T-helper 17 cell (primary cell): ENCODE data around the gene FAM98C. TPM values are rescaled to one million over a fixed set of nuclear protein-coding genes. Genes with fewer than 3 reads are reported as not detected.

Source experiments
- ATAC-seq: fragments of 150-1000 bp; cut with Tn5 transposase; 2 replicates; pipeline ENCODE4 v1.10.0; 2021; ENCODE audit warnings: mild to moderate bottlenecking, moderate library complexity
- DNase-seq, 3 donors: peaks; one replicate each; pipeline versions ENCODE4 v3.0.0 to v3.0.0-alpha.2; 2020 to 2021
- H3K9me3 ChIP-seq: one replicate; pipeline ENCODE4 v1.7.0; 2013; ENCODE audit warnings: low read length, mild to moderate bottlenecking; ENCODE audit not compliant: control insufficient read depth, poor library complexity, severe bottlenecking
- H3K27ac Mint-ChIP-seq: one replicate; pipeline ENCODE4 v1.8.0; 2022; ENCODE audit warnings: mild to moderate bottlenecking, moderate library complexity, mixed read lengths
- H3K27me3 Mint-ChIP-seq: one replicate; pipeline ENCODE4 v1.8.0; 2022; ENCODE audit warnings: mixed read lengths
- H3K36me3 Mint-ChIP-seq: one replicate; pipeline ENCODE4 v1.8.0; 2022; ENCODE audit warnings: low read depth, mixed read lengths
- H3K4me1 Mint-ChIP-seq: one replicate; pipeline ENCODE4 v1.8.0; 2022; ENCODE audit warnings: mild to moderate bottlenecking, mixed read lengths
- H3K4me3 Mint-ChIP-seq: one replicate; pipeline ENCODE4 v1.8.0; 2022; ENCODE audit warnings: mild to moderate bottlenecking, moderate library complexity, mixed read lengths
- total RNA-seq, 4 donors: library from RNA in 2 of 4; stranded (reverse) in 2 of 4; gene quantifications; one replicate each; pipeline ENCODE4 v1.2.3 and lab custom pipeline; 2022 to 2026

Gene FAM98C
- total RNA-seq, 2 donors from 2014 or later, result 29.2 to 31.9 TPM

- H3K36me3 Mint-ChIP-seq, result peaks cover 9% of the 10 kb centered on the region
- peaks cover 10% of the 10 kb centered on the region for H3K4me1 Mint-ChIP-seq
- no peaks in the 10 kb centered on the region for H3K9me3 ChIP-seq
- no peak for ATAC-seq
- no peak for DNase-seq
- no peak overlapping the region for H3K27ac Mint-ChIP-seq
- peaks cover 16% of the 10 kb centered on the region for H3K27me3 Mint-ChIP-seq
- H3K4me3 Mint-ChIP-seq, result no peak overlapping the region
These were observed 32.6 kb upstream of the FAM98C start for GRCh38 chr19:38370299-38370698.

GRCh38 chr19:38371081-38371480 is 31.8 kb upstream of the FAM98C start:
- no peaks in the 10 kb centered on the region for H3K9me3 ChIP-seq
- peaks cover 9% of the 10 kb centered on the region for H3K36me3 Mint-ChIP-seq

GRCh38 chr19:38373907-38374331 is 29.0 kb upstream of the FAM98C start:
- DNase-seq, result no peak
- Mint-ChIP-seq H3K36me3 (peaks cover 9% of the 10 kb centered on the region), H3K27me3 (peaks cover 16% of the 10 kb centered on the region), H3K27ac (peak overlapping the region; percentile 100), H3K4me1 (peaks cover 17% of the 10 kb centered on the region), H3K4me3 (peak overlapping the region; percentile 98)
- ATAC-seq, result no peak
- H3K9me3 ChIP-seq, result no peaks in the 10 kb centered on the region

More at GRCh38 chr19:38371081-38371480, 31.8 kb upstream of the FAM98C start:
- DNase-seq (no peak), ATAC-seq (no peak)
- Mint-ChIP-seq H3K4me1 (peaks cover 12% of the 10 kb centered on the region), H3K4me3 (no peak overlapping the region), H3K27ac (no peak overlapping the region), H3K27me3 (peaks cover 16% of the 10 kb centered on the region)

GRCh38 chr19:38374332-38375097 is 28.4 kb upstream of the FAM98C start, which contains the start of gene PSMD8:
Gene PSMD8 (plus strand): TSS chr19:38374571. CDS start chr19:38374602, 31 bp downstream.
- H3K4me1 Mint-ChIP-seq, result peaks cover 17% of the 10 kb centered on the region
- DNase-seq, result peak; percentile 96 to 97 (median 96)
- peaks cover 13% of the 10 kb centered on the region for H3K27me3 Mint-ChIP-seq
- H3K36me3 Mint-ChIP-seq, result peaks cover 10% of the 10 kb centered on the region
- H3K4me3 Mint-ChIP-seq, result peak within 1 kb of the TSS; percentile 98
- H3K9me3 ChIP-seq, result no peaks in the 10 kb centered on the region
- ATAC-seq, result peak; percentile 97
- peak within 1 kb of the TSS; percentile 100 for H3K27ac Mint-ChIP-seq

- Mint-ChIP-seq H3K27ac (peak overlapping the region; percentile 100), H3K4me3 (peak overlapping the region; percentile 98), H3K36me3 (peaks cover 11% of the 10 kb centered on the region), H3K27me3 (peaks cover 7% of the 10 kb centered on the region), H3K4me1 (peaks cover 18% of the 10 kb centered on the region)
- H3K9me3 ChIP-seq, result no peaks in the 10 kb centered on the region
- no peak for ATAC-seq
- no peak for DNase-seq
These were observed 27.8 kb upstream of the FAM98C start for GRCh38 chr19:38375098-38375493.

- H3K27me3 Mint-ChIP-seq, result peaks cover under 1% of the 10 kb centered on the region
- DNase-seq (no peak), ATAC-seq (no peak)
- H3K4me1 Mint-ChIP-seq, result peaks cover 21% of the 10 kb centered on the region
- peak overlapping the region; percentile 100 for H3K27ac Mint-ChIP-seq
- peaks cover 12% of the 10 kb centered on the region for H3K36me3 Mint-ChIP-seq
- no peaks in the 10 kb centered on the region for H3K9me3 ChIP-seq
- peak overlapping the region; percentile 98 for H3K4me3 Mint-ChIP-seq
These were observed 27.1 kb upstream of the FAM98C start for GRCh38 chr19:38375748-38376147.

- H3K27ac Mint-ChIP-seq, result peak overlapping the region; percentile 34
- peaks cover 12% of the 10 kb centered on the region for H3K36me3 Mint-ChIP-seq
- H3K27me3 Mint-ChIP-seq, result no peaks in the 10 kb centered on the region
These were observed 26.3 kb upstream of the FAM98C start for GRCh38 chr19:38376576-38376975.

GRCh38 chr19:38377052-38377451 is 25.8 kb upstream of the FAM98C start:
- H3K27me3 Mint-ChIP-seq, result no peaks in the 10 kb centered on the region
- peaks cover 21% of the 10 kb centered on the region for H3K4me1 Mint-ChIP-seq
- no peak for DNase-seq
- H3K4me3 Mint-ChIP-seq, result no peak overlapping the region
- no peak overlapping the region for H3K27ac Mint-ChIP-seq
- peaks cover 12% of the 10 kb centered on the region for H3K36me3 Mint-ChIP-seq
- H3K9me3 ChIP-seq, result no peaks in the 10 kb centered on the region
- no peak for ATAC-seq

More at GRCh38 chr19:38376576-38376975, 26.3 kb upstream of the FAM98C start:
- H3K4me3 Mint-ChIP-seq, result peak overlapping the region; percentile 98
- no peak for DNase-seq
- no peak for ATAC-seq
- H3K9me3 ChIP-seq, result no peaks in the 10 kb centered on the region
- H3K4me1 Mint-ChIP-seq, result peaks cover 21% of the 10 kb centered on the region

- Mint-ChIP-seq H3K27me3 (no peaks in the 10 kb centered on the region), H3K27ac (no peak overlapping the region), H3K36me3 (peaks cover 18% of the 10 kb centered on the region), H3K4me3 (no peak overlapping the region), H3K4me1 (peaks cover 21% of the 10 kb centered on the region)
- DNase-seq (no peak), ATAC-seq (no peak)
- H3K9me3 ChIP-seq, result no peaks in the 10 kb centered on the region
These were observed 24.0 kb upstream of the FAM98C start for GRCh38 chr19:38378866-38379265.

- no peak for DNase-seq
- no peaks in the 10 kb centered on the region for H3K9me3 ChIP-seq
- no peak for ATAC-seq
- H3K27me3 Mint-ChIP-seq, result no peaks in the 10 kb centered on the region
- H3K4me3 Mint-ChIP-seq, result no peak overlapping the region
- H3K27ac Mint-ChIP-seq, result no peak overlapping the region
- H3K36me3 Mint-ChIP-seq, result peaks cover 14% of the 10 kb centered on the region
- peaks cover 12% of the 10 kb centered on the region for H3K4me1 Mint-ChIP-seq
These were observed 21.8 kb upstream of the FAM98C start for GRCh38 chr19:38381138-38381537.

- Mint-ChIP-seq H3K36me3 (peaks cover 17% of the 10 kb centered on the region), H3K4me1 (peaks cover 16% of the 10 kb centered on the region), H3K27ac (no peak overlapping the region), H3K4me3 (no peak overlapping the region), H3K27me3 (no peaks in the 10 kb centered on the region)
- ATAC-seq (no peak), DNase-seq (no peak)
- H3K9me3 ChIP-seq, result no peaks in the 10 kb centered on the region
These were observed 19.7 kb upstream of the FAM98C start for GRCh38 chr19:38383184-38383583.

- DNase-seq, result no peak
- no peaks in the 10 kb centered on the region for H3K9me3 ChIP-seq
- peaks cover 17% of the 10 kb centered on the region for H3K36me3 Mint-ChIP-seq
- no peaks in the 10 kb centered on the region for H3K27me3 Mint-ChIP-seq
- H3K4me3 Mint-ChIP-seq, result no peak overlapping the region
- ATAC-seq, result no peak
- H3K4me1 Mint-ChIP-seq, result peaks cover 18% of the 10 kb centered on the region
- no peak overlapping the region for H3K27ac Mint-ChIP-seq
These were observed 19.1 kb upstream of the FAM98C start for GRCh38 chr19:38383743-38384142.

- Mint-ChIP-seq H3K36me3 (peaks cover 15% of the 10 kb centered on the region), H3K27me3 (no peaks in the 10 kb centered on the region), H3K4me3 (no peak overlapping the region), H3K4me1 (peaks cover 19% of the 10 kb centered on the region), H3K27ac (peak overlapping the region; percentile 45)
- DNase-seq (no peak), ATAC-seq (no peak)
- H3K9me3 ChIP-seq, result no peaks in the 10 kb centered on the region
These were observed 18.5 kb upstream of the FAM98C start for GRCh38 chr19:38384209-38385027.
